Measurements from ENCODE around the gene AGAP3. TPM values are rescaled to one million over a fixed set of nuclear protein-coding genes. Genes with fewer than 3 reads are reported as not detected.

AGAP3 gene
- total RNA-seq, 1 donor from 2014 or later, result 135 TPM

DNA sequence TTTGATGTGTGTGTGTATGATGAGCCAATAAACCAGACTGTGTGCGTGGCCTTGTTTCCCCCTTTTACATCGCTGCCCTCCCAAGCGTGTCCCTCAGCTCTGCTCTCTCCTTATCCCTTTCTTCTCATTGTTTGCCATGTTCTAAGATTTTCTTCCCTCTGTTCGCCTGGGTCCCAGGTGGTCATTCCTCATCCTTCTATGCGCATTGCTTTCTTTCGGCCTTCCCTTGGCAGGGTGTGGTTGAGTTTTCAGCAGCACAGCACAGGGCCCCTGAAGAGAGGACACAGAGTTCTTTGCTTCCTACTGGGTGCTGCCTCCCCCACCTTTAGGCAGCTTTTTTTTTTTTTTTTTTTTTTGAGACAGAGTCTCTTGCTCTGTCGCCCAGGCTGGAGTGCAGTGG, 58.1 kb downstream of the AGAP3 start:
- Mint-ChIP-seq H3K4me1 (ENCODE audit: unreplicated experiment) (peaks cover 12% of the 10 kb centered on the region), H3K9me3 (ENCODE audit: unreplicated experiment) (no peaks in the 10 kb centered on the region), H3K4me3 (ENCODE audit: unreplicated experiment) (no peak overlapping the region)

GRCh38 chr7:151146761-151147160, 60.5 kb downstream of the AGAP3 start:
- peak; percentile 30 for DNase-seq (ENCODE audit: extremely low spot score, unreplicated experiment)
- Mint-ChIP-seq H3K9me3 (ENCODE audit: unreplicated experiment) (no peaks in the 10 kb centered on the region), H3K27me3 (ENCODE audit: unreplicated experiment) (peaks cover 9% of the 10 kb centered on the region), H3K4me3 (ENCODE audit: unreplicated experiment) (no peak overlapping the region), H3K36me3 (ENCODE audit: unreplicated experiment) (peaks cover 23% of the 10 kb centered on the region), H3K27ac (ENCODE audit: unreplicated experiment) (no peak overlapping the region), H3K4me1 (ENCODE audit: unreplicated experiment) (no peaks in the 10 kb centered on the region)
- TF ChIP-seq, protein P1, sequence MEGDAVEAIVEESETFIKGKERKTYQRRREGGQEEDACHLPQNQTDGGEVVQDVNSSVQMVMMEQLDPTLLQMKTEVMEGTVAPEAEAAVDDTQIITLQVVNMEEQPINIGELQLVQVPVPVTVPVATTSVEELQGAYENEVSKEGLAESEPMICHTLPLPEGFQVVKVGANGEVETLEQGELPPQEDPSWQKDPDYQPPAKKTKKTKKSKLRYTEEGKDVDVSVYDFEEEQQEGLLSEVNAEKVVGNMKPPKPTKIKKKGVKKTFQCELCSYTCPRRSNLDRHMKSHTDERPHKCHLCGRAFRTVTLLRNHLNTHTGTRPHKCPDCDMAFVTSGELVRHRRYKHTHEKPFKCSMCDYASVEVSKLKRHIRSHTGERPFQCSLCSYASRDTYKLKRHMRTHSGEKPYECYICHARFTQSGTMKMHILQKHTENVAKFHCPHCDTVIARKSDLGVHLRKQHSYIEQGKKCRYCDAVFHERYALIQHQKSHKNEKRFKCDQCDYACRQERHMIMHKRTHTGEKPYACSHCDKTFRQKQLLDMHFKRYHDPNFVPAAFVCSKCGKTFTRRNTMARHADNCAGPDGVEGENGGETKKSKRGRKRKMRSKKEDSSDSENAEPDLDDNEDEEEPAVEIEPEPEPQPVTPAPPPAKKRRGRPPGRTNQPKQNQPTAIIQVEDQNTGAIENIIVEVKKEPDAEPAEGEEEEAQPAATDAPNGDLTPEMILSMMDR (IDR thresholded peaks at IDR 0.05), result no peak

More for the DNA sequence above, 58.1 kb downstream of the AGAP3 start:
- DNase-seq (ENCODE audit: extremely low spot score, unreplicated experiment), result peak; percentile 48
- Mint-ChIP-seq H3K36me3 (ENCODE audit: unreplicated experiment) (peaks cover 35% of the 10 kb centered on the region), H3K27me3 (ENCODE audit: unreplicated experiment) (peaks cover 5% of the 10 kb centered on the region), H3K27ac (ENCODE audit: unreplicated experiment) (no peak overlapping the region)
- TF ChIP-seq, protein P1 (IDR thresholded peaks at IDR 0.05), result no peak

DNA sequence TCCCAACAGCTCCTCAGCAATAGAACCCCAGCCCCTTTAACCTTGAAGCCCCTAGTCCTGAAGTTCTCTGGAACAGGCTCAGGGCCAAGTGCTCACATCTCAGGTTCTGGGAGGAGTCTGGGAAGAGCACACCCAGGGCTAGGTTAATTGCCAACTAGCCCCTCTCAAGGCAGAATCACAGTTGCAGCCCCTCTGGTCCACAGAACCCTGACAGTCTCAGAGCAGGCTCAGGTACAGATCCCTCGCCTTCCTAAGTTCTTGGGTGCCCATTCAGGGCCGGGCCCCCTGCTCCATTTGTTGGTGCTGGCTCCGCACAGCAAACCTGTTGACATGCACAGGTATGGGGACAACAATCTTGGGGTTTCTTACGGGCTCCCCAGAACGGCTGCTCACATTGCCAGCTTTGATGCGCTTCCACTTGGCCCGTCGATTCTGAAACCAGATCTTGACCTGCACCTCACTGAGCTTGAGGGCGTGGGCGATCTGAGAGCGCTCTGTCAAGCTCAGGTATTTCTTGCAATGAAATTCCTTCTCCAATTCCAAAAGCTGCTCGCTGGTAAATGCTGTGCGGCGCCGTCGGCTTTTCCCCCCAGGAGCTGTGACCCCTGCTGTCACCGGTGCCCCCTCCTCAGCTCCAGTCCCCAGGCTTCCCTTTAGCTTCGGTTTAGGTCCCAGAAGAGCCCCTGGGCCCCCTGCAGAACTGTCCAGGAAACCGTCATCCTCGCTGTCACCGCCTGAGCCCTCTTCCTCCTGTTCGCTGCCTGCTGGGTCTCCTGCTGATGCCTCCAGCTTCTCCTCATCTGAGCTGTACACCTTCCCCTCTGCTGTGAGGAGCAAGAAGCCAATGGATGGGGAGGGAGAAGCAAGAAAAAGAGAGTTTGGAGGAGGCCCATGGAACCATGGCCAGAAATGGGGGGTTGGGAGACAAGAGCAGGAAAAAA, 62.3 kb downstream of the AGAP3 start:
- TF ChIP-seq, protein P1 (IDR thresholded peaks at IDR 0.05), result no peak
- Mint-ChIP-seq H3K27ac (ENCODE audit: unreplicated experiment) (no peak overlapping the region), H3K36me3 (ENCODE audit: unreplicated experiment) (peaks cover 7% of the 10 kb centered on the region), H3K27me3 (ENCODE audit: unreplicated experiment) (peaks cover 9% of the 10 kb centered on the region), H3K4me1 (ENCODE audit: unreplicated experiment) (no peaks in the 10 kb centered on the region), H3K9me3 (ENCODE audit: unreplicated experiment) (no peaks in the 10 kb centered on the region), H3K4me3 (ENCODE audit: unreplicated experiment) (no peak overlapping the region)
- peak; percentile 72 for DNase-seq (ENCODE audit: extremely low spot score, unreplicated experiment)

- Mint-ChIP-seq H3K36me3 (ENCODE audit: unreplicated experiment) (no peaks in the 10 kb centered on the region), H3K9me3 (ENCODE audit: unreplicated experiment) (no peaks in the 10 kb centered on the region), H3K27me3 (ENCODE audit: unreplicated experiment) (peaks cover 19% of the 10 kb centered on the region), H3K27ac (ENCODE audit: unreplicated experiment) (no peak overlapping the region), H3K4me3 (ENCODE audit: unreplicated experiment) (no peak overlapping the region), H3K4me1 (ENCODE audit: unreplicated experiment) (no peaks in the 10 kb centered on the region)
- TF ChIP-seq, protein P1 (IDR thresholded peaks at IDR 0.05), result no peak
- DNase-seq (ENCODE audit: extremely low spot score, unreplicated experiment), result no peak
Measured at GRCh38 chr7:151150388-151150787, 64.1 kb downstream of the AGAP3 start.
